Caco-2 (cell line): ENCODE results near the gene ULK1. TPM values are rescaled to one million over a fixed set of nuclear protein-coding genes. Genes with fewer than 3 reads are reported as not detected.

Experiments used
- BruUV-seq: library from RNA; stranded (reverse); fragments of 400-500 nt; replicated peaks from 2 replicates; lab custom pipeline; 2021; lab: Mats Ljungman, UMichigan
- CTCF ChIA-PET: fragments of 300-600 bp; sonication (Branson Sonifier 250); formaldehyde crosslinking; loops from one replicate; lab custom pipeline; 2022; ENCODE audit warnings: antibody characterized with exemption; lab: Charles Lee
- POLR2A ChIA-PET: fragments of 300-600 bp; sonication (Branson Sonifier 250); formaldehyde crosslinking; loops from one replicate; lab custom pipeline; 2022; ENCODE audit warnings: antibody characterized with exemption; lab: Charles Lee
- DNase-seq, 2 experiments: peaks; one replicate each; pipeline versions ENCODE4 v3.0.0 to v3.0.0-alpha.2; 2020 to 2022
- H3K27me3 ChIP-seq: replicated peaks from 2 replicates; pipeline ENCODE4 v1.6.0; 2011; ENCODE audit warnings: low read length; ENCODE audit not compliant: control insufficient read depth, insufficient read depth
- H3K36me3 ChIP-seq: 2 replicates; pipeline ENCODE4 v1.5.1; 2011; ENCODE audit warnings: low read length; ENCODE audit not compliant: control insufficient read depth, insufficient read depth
- H3K4me1 ChIP-seq: fragments of 250-450 bp; sonication (Bioruptor Pico); 2 replicates; pipeline ENCODE4 v1.5.1; 2020; ENCODE audit warnings: mild to moderate bottlenecking
- H3K4me3 ChIP-seq: 2 replicates; pipeline ENCODE4 v1.5.1; 2011; ENCODE audit warnings: low read depth, mild to moderate bottlenecking, control low read depth, low read length
- H3K9me3 ChIP-seq: fragments of 250-450 bp; sonication (Bioruptor Pico); 2 replicates; pipeline ENCODE4 v1.5.1; 2020; ENCODE audit warnings: mild to moderate bottlenecking, moderate library complexity
- H3K27ac Mint-ChIP-seq: one replicate; pipeline ENCODE4 v1.8.0; 2022; ENCODE audit warnings: mixed read lengths; ENCODE audit not compliant: unreplicated experiment
- H3K27me3 Mint-ChIP-seq: one replicate; pipeline ENCODE4 v1.8.0; 2022; ENCODE audit warnings: mixed read lengths; ENCODE audit not compliant: insufficient read depth, unreplicated experiment
- H3K36me3 Mint-ChIP-seq: one replicate; pipeline ENCODE4 v1.8.0; 2022; ENCODE audit warnings: mild to moderate bottlenecking, mixed read lengths; ENCODE audit not compliant: insufficient read depth, unreplicated experiment
- H3K4me1 Mint-ChIP-seq: one replicate; pipeline ENCODE4 v1.8.0; 2022; ENCODE audit warnings: low read depth, mixed read lengths; ENCODE audit not compliant: unreplicated experiment
- H3K4me3 Mint-ChIP-seq: one replicate; pipeline ENCODE4 v1.8.0; 2022; ENCODE audit warnings: mild to moderate bottlenecking, moderate library complexity, mixed read lengths; ENCODE audit not compliant: unreplicated experiment
- H3K9me3 Mint-ChIP-seq: one replicate; pipeline ENCODE4 v1.8.0; 2022; ENCODE audit warnings: mixed read lengths; ENCODE audit not compliant: unreplicated experiment
- intact Hi-C: fragments of 100-400 bp; cut with micrococcal nuclease; formaldehyde crosslinking; loops from one replicate; pipeline ENCODE4 v1.10.0; 2022; ENCODE audit not compliant: unreplicated experiment
- total RNA-seq: library from RNA; stranded (reverse); gene quantifications from 2 replicates; pipeline ENCODE4 v1.2.3, GENCODE V29; 2022
- TF ChIP-seq, protein P1 (sequence below), 2 experiments: fragments of 200-600 bp in 1 of 2; IDR thresholded peaks; 1 replicate in 1 of 2; 2 replicates in 1 of 2; pipeline versions ENCODE4 v1.5.1 to v1.8.0; 2011 to 2022; ENCODE audit warnings: antibody characterized with exemption in 1 of 2, control low read depth in 1 of 2, inconsistent platforms in 1 of 2, low read depth in 1 of 2, low read length in 1 of 2, mild to moderate bottlenecking in 1 of 2, moderate library complexity in 1 of 2; ENCODE audit not compliant: insufficient read depth in 1 of 2, severe bottlenecking in 1 of 2, unreplicated experiment in 1 of 2

ULK1 gene
- total RNA-seq, 1 experiment from 2014 or later = 61.1 TPM

DNA sequence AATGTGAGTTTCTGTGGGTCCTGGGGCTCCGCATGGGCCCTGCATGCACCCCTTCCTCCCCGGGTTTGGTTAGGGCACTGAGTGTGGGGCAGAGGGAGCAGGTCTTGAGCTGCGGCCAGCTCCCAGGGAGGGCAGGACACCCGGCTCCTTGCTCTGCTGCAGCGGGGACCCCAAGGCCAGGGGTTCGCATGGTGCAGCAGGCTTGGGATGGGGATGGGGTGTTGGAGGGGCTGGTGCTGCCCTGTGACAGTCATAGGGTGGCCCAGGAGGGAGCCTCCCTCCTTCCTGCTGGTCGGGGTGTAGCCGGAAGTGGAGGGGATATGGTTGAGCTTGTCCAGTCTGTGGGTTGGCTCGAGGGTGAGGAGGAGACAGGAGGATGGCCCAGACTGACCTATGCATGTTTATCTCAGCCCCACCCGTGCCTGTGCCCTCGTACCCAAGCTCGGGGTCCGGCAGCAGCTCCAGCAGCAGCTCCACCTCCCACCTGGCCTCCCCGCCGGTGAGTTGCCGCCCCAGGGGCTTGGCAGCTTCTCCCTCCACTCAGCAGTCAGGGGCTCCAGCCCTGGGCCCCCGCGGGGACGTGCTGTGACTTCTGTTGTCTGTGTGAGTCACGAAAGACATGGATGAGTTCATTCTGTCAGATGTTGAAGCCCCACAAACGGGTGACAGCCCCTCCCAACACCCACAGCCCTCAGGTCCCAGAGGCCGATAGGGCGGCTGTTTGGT, 16.0 kb downstream of the ULK1 start:
- H3K9me3 Mint-ChIP-seq = no peaks in the 10 kb centered on the region
- H3K27me3 Mint-ChIP-seq = no peaks in the 10 kb centered on the region
- H3K36me3 Mint-ChIP-seq = peaks cover 18% of the 10 kb centered on the region
- Histone ChIP-seq H3K27me3 (no peaks in the 10 kb centered on the region), H3K4me3 (no peak overlapping the region), H3K36me3 (no peaks in the 10 kb centered on the region; the same call in 1 of the 2 replicates), H3K4me1 (no peaks in the 10 kb centered on the region), H3K9me3 (no peaks in the 10 kb centered on the region)
- intact Hi-C loops = no loop called here
- H3K4me1 Mint-ChIP-seq = no peaks in the 10 kb centered on the region
- no peak overlapping the region for H3K4me3 Mint-ChIP-seq
- CTCF ChIA-PET = no interaction called here
- H3K27ac Mint-ChIP-seq = no peak overlapping the region
- TF ChIP-seq, protein P1, sequence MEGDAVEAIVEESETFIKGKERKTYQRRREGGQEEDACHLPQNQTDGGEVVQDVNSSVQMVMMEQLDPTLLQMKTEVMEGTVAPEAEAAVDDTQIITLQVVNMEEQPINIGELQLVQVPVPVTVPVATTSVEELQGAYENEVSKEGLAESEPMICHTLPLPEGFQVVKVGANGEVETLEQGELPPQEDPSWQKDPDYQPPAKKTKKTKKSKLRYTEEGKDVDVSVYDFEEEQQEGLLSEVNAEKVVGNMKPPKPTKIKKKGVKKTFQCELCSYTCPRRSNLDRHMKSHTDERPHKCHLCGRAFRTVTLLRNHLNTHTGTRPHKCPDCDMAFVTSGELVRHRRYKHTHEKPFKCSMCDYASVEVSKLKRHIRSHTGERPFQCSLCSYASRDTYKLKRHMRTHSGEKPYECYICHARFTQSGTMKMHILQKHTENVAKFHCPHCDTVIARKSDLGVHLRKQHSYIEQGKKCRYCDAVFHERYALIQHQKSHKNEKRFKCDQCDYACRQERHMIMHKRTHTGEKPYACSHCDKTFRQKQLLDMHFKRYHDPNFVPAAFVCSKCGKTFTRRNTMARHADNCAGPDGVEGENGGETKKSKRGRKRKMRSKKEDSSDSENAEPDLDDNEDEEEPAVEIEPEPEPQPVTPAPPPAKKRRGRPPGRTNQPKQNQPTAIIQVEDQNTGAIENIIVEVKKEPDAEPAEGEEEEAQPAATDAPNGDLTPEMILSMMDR (IDR thresholded peaks at IDR 0.05; ENCODE audit: insufficient read depth in 1 of 2, low read depth in 1 of 2, low read length in 1 of 2, severe bottlenecking in 1 of 2, unreplicated experiment in 1 of 2) = no peak
- BruUV-seq = no TSS peak
- POLR2A ChIA-PET = no interaction called here
- no peak for DNase-seq

DNA sequence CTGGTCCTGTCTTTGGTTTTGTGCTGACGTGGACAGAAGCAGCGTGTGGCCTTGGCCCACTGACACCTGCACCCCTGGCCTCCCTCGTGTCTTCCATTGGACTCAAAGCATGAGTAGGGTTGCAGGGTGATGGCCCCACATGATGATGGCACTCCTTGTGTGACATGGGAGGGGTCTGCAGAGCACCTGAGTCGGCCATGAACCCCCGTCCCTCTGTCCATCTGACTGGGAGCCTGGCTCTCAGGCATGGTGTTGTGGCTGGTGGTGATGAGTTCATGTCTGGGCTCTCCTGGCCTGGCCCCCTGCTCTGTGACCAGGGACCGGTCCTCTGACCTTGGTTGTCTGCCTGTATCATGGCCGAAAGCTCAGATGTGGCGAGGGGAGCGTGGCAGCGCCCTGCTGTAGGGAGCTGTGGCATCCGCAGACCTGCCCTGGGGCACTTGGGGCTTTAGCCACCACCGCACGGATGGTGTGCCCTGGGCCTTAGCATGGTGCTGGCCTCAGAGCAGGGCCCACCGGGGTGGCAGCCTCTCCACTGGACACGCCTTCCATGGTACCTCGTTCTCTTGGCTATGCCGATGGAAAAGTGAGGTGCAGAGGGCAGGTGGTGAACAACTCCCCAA, 16.7 kb downstream of the ULK1 start:
- no peaks in the 10 kb centered on the region for H3K27me3 Mint-ChIP-seq
- intact Hi-C loops = no loop called here

DNA sequence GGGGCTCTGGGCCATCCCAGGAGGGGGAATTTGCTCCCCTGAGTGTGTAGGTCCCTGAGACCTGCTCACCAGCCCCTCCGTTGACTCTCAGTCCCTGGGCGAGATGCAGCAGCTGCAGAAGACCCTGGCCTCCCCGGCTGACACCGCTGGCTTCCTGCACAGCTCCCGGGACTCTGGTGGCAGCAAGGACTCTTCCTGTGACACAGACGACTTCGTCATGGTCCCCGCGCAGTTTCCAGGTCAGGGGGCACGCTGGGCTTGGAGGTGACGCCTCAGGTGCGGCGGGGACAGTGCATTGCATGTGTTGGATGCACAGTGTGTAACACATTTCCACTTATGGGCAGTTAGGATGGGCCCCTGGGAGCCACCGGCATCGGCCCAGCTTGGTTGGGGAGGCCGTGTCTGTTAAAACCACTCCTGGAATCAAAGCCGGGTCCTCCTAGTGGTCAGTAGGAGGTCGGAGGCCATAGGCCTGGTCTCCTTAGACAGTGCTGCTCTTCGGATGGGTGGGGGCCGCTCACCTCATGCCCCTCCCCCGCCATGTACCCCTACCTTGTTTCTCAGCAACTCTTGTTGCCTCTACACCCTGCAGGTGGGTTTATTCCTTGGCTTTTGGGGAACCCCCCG, 17.5 kb downstream of the ULK1 start:
- Mint-ChIP-seq H3K9me3 (no peaks in the 10 kb centered on the region), H3K4me3 (no peak overlapping the region), H3K4me1 (no peaks in the 10 kb centered on the region), H3K27ac (no peak overlapping the region), H3K27me3 (no peaks in the 10 kb centered on the region), H3K36me3 (peaks cover 29% of the 10 kb centered on the region)
- Histone ChIP-seq H3K4me1 (no peaks in the 10 kb centered on the region), H3K27me3 (no peaks in the 10 kb centered on the region), H3K36me3 (no peaks in the 10 kb centered on the region; the same call in 1 of the 2 replicates), H3K9me3 (no peaks in the 10 kb centered on the region), H3K4me3 (no peak overlapping the region)
- no TSS peak for BruUV-seq
- TF ChIP-seq, protein P1 (IDR thresholded peaks at IDR 0.05; ENCODE audit: insufficient read depth in 1 of 2, low read depth in 1 of 2, low read length in 1 of 2, severe bottlenecking in 1 of 2, unreplicated experiment in 1 of 2) = no peak
- no peak for DNase-seq
- intact Hi-C loops = no loop called here
- ChIA-PET POLR2A (no interaction called here), CTCF (no interaction called here)

More for the DNA sequence above, 16.7 kb downstream of the ULK1 start:
- no TSS peak for BruUV-seq
- H3K4me3 ChIP-seq = no peak overlapping the region
- ChIA-PET POLR2A (no interaction called here), CTCF (no interaction called here)
- no peak for DNase-seq
- H3K9me3 ChIP-seq = no peaks in the 10 kb centered on the region
- no peaks in the 10 kb centered on the region for H3K4me1 ChIP-seq
- H3K27ac Mint-ChIP-seq = no peak overlapping the region
- H3K27me3 ChIP-seq = no peaks in the 10 kb centered on the region
- TF ChIP-seq, protein P1 (IDR thresholded peaks at IDR 0.05; ENCODE audit: insufficient read depth in 1 of 2, low read depth in 1 of 2, low read length in 1 of 2, severe bottlenecking in 1 of 2, unreplicated experiment in 1 of 2) = no peak
- no peaks in the 10 kb centered on the region; the same call in 1 of the 2 replicates for H3K36me3 ChIP-seq
- no peaks in the 10 kb centered on the region for H3K4me1 Mint-ChIP-seq
- H3K36me3 Mint-ChIP-seq = peaks cover 24% of the 10 kb centered on the region
- H3K9me3 Mint-ChIP-seq = no peaks in the 10 kb centered on the region
- H3K4me3 Mint-ChIP-seq = no peak overlapping the region
